Transverse colon (tissue), 4 donors: ENCODE data around the gene ANLN. TPM values are rescaled to one million over a fixed set of nuclear protein-coding genes. Genes with fewer than 3 reads are reported as not detected.
"Not testable (repeated sequence)": the region's sequence is repeated elsewhere in the genome, so short reads cannot be mapped to it uniquely, and the experiment has no call there.

Source experiments
- DNase-seq: peaks from one replicate; pipeline ENCODE4 v3.0.0-alpha.2; 2019
- H3K27ac ChIP-seq, 4 donors: fragments of 200-600 bp; sonication (generic); 2 replicates each; pipeline ENCODE4 v1.5.1; 2016 to 2018; ENCODE audit warnings: inconsistent platforms in 4 of 4
- H3K27me3 ChIP-seq: fragments of 200-600 bp; sonication (generic); 2 replicates; pipeline ENCODE4 v1.5.1; 2017; ENCODE audit warnings: inconsistent platforms
- H3K36me3 ChIP-seq, 4 donors: fragments of 200-600 bp; sonication (generic); 2 replicates each; pipeline ENCODE4 v1.5.1; 2017 to 2019; ENCODE audit warnings: inconsistent platforms in 4 of 4
- H3K4me1 ChIP-seq, 4 donors: fragments of 200-600 bp; sonication (generic); 2 replicates each; pipeline ENCODE4 v1.5.1; 2017 to 2020; ENCODE audit warnings: inconsistent platforms in 4 of 4
- H3K4me3 ChIP-seq, 4 donors: fragments of 200-600 bp; sonication (generic); 1 replicate in 1 of 4; 2 replicates in 3 of 4; pipeline versions ENCODE4 v1.5.1 to v1.6.1; 2017 to 2019; ENCODE audit warnings: inconsistent platforms in 4 of 4
- H3K9me3 ChIP-seq, 2 donors: fragments of 200-600 bp; sonication (generic); 2 replicates each; pipeline ENCODE4 v1.5.1; 2017 to 2019; ENCODE audit warnings: inconsistent platforms in 2 of 2
- EP300 ChIP-seq: sonication (generic); formaldehyde crosslinking; IDR thresholded peaks from one replicate; pipeline ENCODE4 v1.6.1; 2017; ENCODE audit warnings: antibody characterized with exemption, low read depth
- POLR2A ChIP-seq: fragments of 450-650 bp; IDR thresholded peaks from one replicate; pipeline ENCODE4 v1.6.1; 2016; ENCODE audit warnings: antibody characterized with exemption, mild to moderate bottlenecking, moderate library complexity
- POLR2AphosphoS5 ChIP-seq, 3 donors: sonication (generic); formaldehyde crosslinking; IDR thresholded peaks; one replicate each; pipeline ENCODE4 v1.6.1; 2016; ENCODE audit warnings: antibody characterized with exemption in 3 of 3
- whole genome bisulfite sequencing, 2 donors: methylation state at CpG; one replicate each; pipeline ENCODE4 v1.1.5; 2018; ENCODE audit warnings: low coverage in 1 of 2; 5-methylcytosine and 5-hydroxymethylcytosine counted together
- in situ Hi-C, 4 donors: fragments of 200-750 bp; cut with MboI; loops; one replicate each; pipeline versions ENCODE4 v1.15.0 to v1.15.1; 2017; ENCODE audit warnings: low sequenced_read_pairs in 3 of 4, low pct_ligation_motif_present in 1 of 4, low pct_unique_long_range_greater_than_20kb in 1 of 4
- intact Hi-C: fragments of 100-400 bp; cut with DNase I; formaldehyde crosslinking; loops from one replicate; pipeline ENCODE4 v1.15.1; 2023; ENCODE audit warnings: low total_unique reads
- total RNA-seq, 4 donors: library from RNA; depleted of rRNA; stranded (reverse); fragments of >200 nt; gene quantifications; one replicate each; pipeline ENCODE4 v1.1.0, GENCODE V29; 2016
- TF ChIP-seq, protein P1 (sequence below), 5 experiments: fragments of 200-600 bp in 3 of 5; fragments of 450-650 bp in 2 of 5; sonication (generic) in 3 of 5; IDR thresholded peaks; 1 replicate in 2 of 5; 2 replicates in 3 of 5; pipeline ENCODE4 v1.5.1; 2016 to 2017; ENCODE audit warnings: antibody characterized with exemption in 5 of 5, inconsistent platforms in 3 of 5, mild to moderate bottlenecking in 2 of 5, moderate library complexity in 1 of 5

Gene ANLN
- total RNA-seq, 4 donors from 2014 or later: 0.37 to 97.1 (median 5.7) TPM

DNA sequence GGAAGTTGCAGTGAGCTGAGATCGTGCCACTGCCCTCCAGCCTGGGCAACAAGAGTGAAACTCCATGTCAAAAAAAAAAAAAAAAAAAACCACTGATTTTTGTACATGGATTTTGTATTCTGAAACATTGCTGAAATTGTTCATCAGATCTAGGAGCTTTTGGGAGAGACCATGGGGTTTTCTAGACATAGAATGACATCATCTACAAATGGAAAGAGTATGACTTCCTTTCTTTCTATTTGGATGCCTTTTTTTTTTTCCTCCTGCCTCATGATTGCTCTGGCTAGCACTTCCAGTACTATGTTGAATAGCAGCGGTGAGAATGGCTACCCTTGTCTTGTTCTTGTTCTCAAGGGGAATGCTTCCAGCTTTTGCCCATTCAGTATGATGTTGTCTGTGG is 89.1 kb downstream of the ANLN start:
- 88 to 100% methylated on average over 1 to 2 of the region's 2 CpGs for WGBS, 2 donors
- H3K9me3 ChIP-seq: no peaks in the 10 kb centered on the region
- H3K36me3 ChIP-seq: no peaks in the 10 kb centered on the region
- DNase-seq: no peak
- no peaks in the 10 kb centered on the region for H3K27me3 ChIP-seq
- in situ Hi-C loops: loop anchor here in 3 of 4 donors (10.0 to 25.0 kb wide), 2 partner anchors 709 to 716 kb away; no protein-coding TSS in a partner anchor
- H3K4me1 ChIP-seq: no peaks in the 10 kb centered on the region
- no peak overlapping the region for H3K4me3 ChIP-seq
- H3K27ac ChIP-seq: no peak overlapping the region
- intact Hi-C loops: no loop called here
- no peak for TF ChIP-seq POLR2A
- TF ChIP-seq, protein P1, sequence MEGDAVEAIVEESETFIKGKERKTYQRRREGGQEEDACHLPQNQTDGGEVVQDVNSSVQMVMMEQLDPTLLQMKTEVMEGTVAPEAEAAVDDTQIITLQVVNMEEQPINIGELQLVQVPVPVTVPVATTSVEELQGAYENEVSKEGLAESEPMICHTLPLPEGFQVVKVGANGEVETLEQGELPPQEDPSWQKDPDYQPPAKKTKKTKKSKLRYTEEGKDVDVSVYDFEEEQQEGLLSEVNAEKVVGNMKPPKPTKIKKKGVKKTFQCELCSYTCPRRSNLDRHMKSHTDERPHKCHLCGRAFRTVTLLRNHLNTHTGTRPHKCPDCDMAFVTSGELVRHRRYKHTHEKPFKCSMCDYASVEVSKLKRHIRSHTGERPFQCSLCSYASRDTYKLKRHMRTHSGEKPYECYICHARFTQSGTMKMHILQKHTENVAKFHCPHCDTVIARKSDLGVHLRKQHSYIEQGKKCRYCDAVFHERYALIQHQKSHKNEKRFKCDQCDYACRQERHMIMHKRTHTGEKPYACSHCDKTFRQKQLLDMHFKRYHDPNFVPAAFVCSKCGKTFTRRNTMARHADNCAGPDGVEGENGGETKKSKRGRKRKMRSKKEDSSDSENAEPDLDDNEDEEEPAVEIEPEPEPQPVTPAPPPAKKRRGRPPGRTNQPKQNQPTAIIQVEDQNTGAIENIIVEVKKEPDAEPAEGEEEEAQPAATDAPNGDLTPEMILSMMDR (IDR thresholded peaks at IDR 0.05): no peak
- no peak for TF ChIP-seq POLR2AphosphoS5 (IDR thresholded peaks at IDR 0.05)
- no peak for TF ChIP-seq EP300

DNA sequence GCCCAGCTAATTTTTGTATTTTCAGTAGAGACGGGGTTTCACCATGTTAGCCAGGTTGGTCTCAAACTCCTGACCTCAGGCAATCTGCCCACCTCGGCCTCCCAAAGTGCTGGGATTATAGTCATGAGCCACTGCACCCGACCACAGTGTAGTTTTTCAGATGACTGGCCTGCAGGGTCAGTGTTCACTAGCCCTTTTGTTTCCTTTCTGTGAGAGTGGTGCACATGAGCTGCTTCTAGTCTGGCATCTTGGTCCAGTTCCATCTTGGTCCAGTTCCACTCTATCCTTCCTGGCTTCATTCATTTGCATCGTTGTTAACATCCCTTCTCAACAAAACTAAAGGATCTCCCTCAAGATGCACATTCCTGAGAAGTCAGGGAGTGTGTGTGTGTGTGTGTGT is 94.2 kb downstream of the ANLN start:
- H3K4me1 ChIP-seq, H3K27ac ChIP-seq, H3K4me3 ChIP-seq, H3K27me3 ChIP-seq, H3K9me3 ChIP-seq, H3K36me3 ChIP-seq, DNase-seq, intact Hi-C loops: not testable (repeated sequence)
- WGBS, 2 donors: 64 to 80% methylated on average over 1 to 4 of the region's 4 CpGs
- in situ Hi-C loops: loop anchor here (10.0 to 25.0 kb wide), 4 partner anchors 181 to 703 kb away; no protein-coding TSS in a partner anchor

DNA sequence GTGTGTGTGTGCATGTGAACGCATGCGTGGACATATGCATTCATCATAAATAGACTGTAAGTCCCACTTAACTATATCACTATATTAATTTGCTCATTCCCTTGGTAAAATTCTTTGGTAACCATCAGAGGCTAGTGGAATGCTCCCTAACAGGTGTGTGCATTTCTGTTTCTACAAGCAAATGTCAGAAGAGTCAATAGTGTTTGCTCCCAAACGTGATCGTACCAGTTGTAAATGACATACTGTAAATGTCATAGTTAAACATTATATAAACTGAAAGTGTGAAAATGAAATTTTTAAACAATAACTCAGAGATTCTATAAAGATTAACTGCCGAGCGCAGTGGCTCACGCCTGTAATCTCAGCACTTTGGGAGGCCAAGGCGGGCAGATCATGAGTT is 94.6 kb downstream of the ANLN start:
- intact Hi-C loops: no loop called here
- Histone ChIP-seq H3K9me3 (no peaks in the 10 kb centered on the region), H3K27ac (no peak overlapping the region), H3K4me1 (peaks cover 0 to 3% (median 0%) of the 10 kb centered on the region in 4 donors), H3K36me3 (no peaks in the 10 kb centered on the region), H3K4me3 (no peak overlapping the region), H3K27me3 (no peaks in the 10 kb centered on the region)
- no peak for DNase-seq
- WGBS, 2 donors: 34 to 42% methylated on average over 7 to 8 of the region's 8 CpGs
- in situ Hi-C loops: loop anchor here (10.0 to 25.0 kb wide), 4 partner anchors 181 to 703 kb away; no protein-coding TSS in a partner anchor
- no peak for TF ChIP-seq POLR2AphosphoS5 (IDR thresholded peaks at IDR 0.05)
- TF ChIP-seq POLR2A: no peak
- TF ChIP-seq, protein P1 (IDR thresholded peaks at IDR 0.05): no peak
- TF ChIP-seq EP300: no peak

DNA sequence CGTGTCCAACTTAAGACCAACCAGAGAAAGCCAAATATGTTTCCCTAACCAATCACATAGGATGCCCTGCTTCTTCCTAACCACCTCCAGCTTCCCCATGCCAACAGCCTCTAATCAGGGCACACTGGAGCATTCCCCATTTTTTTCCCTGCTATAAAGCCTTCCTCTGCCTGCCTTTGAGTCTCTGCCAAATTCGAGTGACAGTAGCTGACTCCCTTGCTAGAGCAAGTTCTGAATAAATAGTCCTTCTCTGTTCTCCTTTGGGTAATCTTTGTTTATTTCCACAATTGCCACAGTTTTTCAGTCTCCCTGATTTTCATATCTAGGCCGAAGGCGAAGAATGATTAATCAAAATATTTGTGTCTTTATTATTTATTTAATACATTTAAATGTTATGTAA is 96.7 kb downstream of the ANLN start:
- TF ChIP-seq, protein P1 (IDR thresholded peaks at IDR 0.05): no peak
- TF ChIP-seq POLR2A (no peak), EP300 (no peak), POLR2AphosphoS5 (IDR thresholded peaks at IDR 0.05) (no peak)
- DNase-seq: no peak
- in situ Hi-C loops: loop anchor here (5.0 to 25.0 kb wide), 5 partner anchors 178 to 701 kb away; no protein-coding TSS in a partner anchor
- no peaks in the 10 kb centered on the region for H3K27me3 ChIP-seq
- peaks cover 0 to 3% (median 0%) of the 10 kb centered on the region in 4 donors for H3K4me1 ChIP-seq
- H3K4me3 ChIP-seq: no peak overlapping the region
- no peaks in the 10 kb centered on the region for H3K36me3 ChIP-seq
- intact Hi-C loops: no loop called here
- no peak overlapping the region for H3K27ac ChIP-seq
- H3K9me3 ChIP-seq: no peaks in the 10 kb centered on the region
- 33 to 65% methylated on average over 3 to 4 of the region's 4 CpGs for WGBS, 2 donors
